ENCODE results near the gene CAPN9. TPM values are rescaled to one million over a fixed set of nuclear protein-coding genes. Genes with fewer than 3 reads are reported as not detected.

Gene CAPN9
- total RNA-seq, 2 donors from 2014 or later: 0.45 to 0.59 TPM

GRCh38 chr1:230707732-230708630 lies 39.2 kb upstream of the CAPN9 start:
- no peak for DNase-seq (ENCODE audit: low spot score)
- intact Hi-C loops (cut with DNase I): no loop called here
- no peak overlapping the region for H3K4me3 ChIP-seq
- no peaks in the 10 kb centered on the region for H3K36me3 ChIP-seq
- no peaks in the 10 kb centered on the region for H3K27me3 ChIP-seq (replicated peaks; ENCODE audit: insufficient read depth)
- TF ChIP-seq POLR2A (IDR thresholded peaks at IDR 0.05) (no peak), CTCF (IDR thresholded peaks at IDR 0.05) (no peak), POLR2AphosphoS5 (IDR thresholded peaks at IDR 0.05) (no peak)
- WGBS: 80% methylated on average over 21 of the region's 22 CpGs
- no peak overlapping the region for H3K27ac ChIP-seq
- no peaks in the 10 kb centered on the region for H3K9me3 ChIP-seq
- H3K4me1 ChIP-seq (replicated peaks): no peaks in the 10 kb centered on the region

GRCh38 chr1:230708631-230709580 lies 38.3 kb upstream of the CAPN9 start:
- Histone ChIP-seq H3K9me3 (no peaks in the 10 kb centered on the region), H3K4me3 (no peak overlapping the region), H3K27me3 (replicated peaks; ENCODE audit: insufficient read depth) (no peaks in the 10 kb centered on the region), H3K4me1 (replicated peaks) (no peaks in the 10 kb centered on the region), H3K27ac (no peak overlapping the region), H3K36me3 (no peaks in the 10 kb centered on the region)
- DNase-seq (ENCODE audit: low spot score): no peak
- 79% methylated on average over 16 of the region's 16 CpGs for WGBS
- intact Hi-C loops (cut with DNase I): no loop called here
- TF ChIP-seq CTCF (IDR thresholded peaks at IDR 0.05) (no peak), POLR2A (IDR thresholded peaks at IDR 0.05) (no peak), POLR2AphosphoS5 (IDR thresholded peaks at IDR 0.05) (no peak)

- no peak overlapping the region for H3K27ac ChIP-seq
- no peak for TF ChIP-seq CTCF (IDR thresholded peaks at IDR 0.05)
- TF ChIP-seq POLR2AphosphoS5 (IDR thresholded peaks at IDR 0.05): no peak
- TF ChIP-seq POLR2A (IDR thresholded peaks at IDR 0.05): no peak
- DNase-seq (ENCODE audit: low spot score): no peak
- no peaks in the 10 kb centered on the region for H3K4me1 ChIP-seq (replicated peaks)
- no peaks in the 10 kb centered on the region for H3K9me3 ChIP-seq
- H3K36me3 ChIP-seq: no peaks in the 10 kb centered on the region
- H3K27me3 ChIP-seq (replicated peaks; ENCODE audit: insufficient read depth): no peaks in the 10 kb centered on the region
- WGBS: 79% methylated on average over 18 of the region's 18 CpGs
- H3K4me3 ChIP-seq: no peak overlapping the region
- intact Hi-C loops (cut with DNase I): no loop called here
Measured at GRCh38 chr1:230709619-230710542, 37.3 kb upstream of the CAPN9 start.

GRCh38 chr1:230710543-230710904 lies 36.7 kb upstream of the CAPN9 start:
- TF ChIP-seq POLR2A (IDR thresholded peaks at IDR 0.05) (no peak), POLR2AphosphoS5 (IDR thresholded peaks at IDR 0.05) (no peak), CTCF (IDR thresholded peaks at IDR 0.05) (no peak)
- WGBS: 89% methylated on average over 8 of the region's 8 CpGs
- Histone ChIP-seq H3K27me3 (replicated peaks; ENCODE audit: insufficient read depth) (no peaks in the 10 kb centered on the region), H3K9me3 (no peaks in the 10 kb centered on the region), H3K36me3 (no peaks in the 10 kb centered on the region), H3K4me3 (no peak overlapping the region), H3K27ac (no peak overlapping the region), H3K4me1 (replicated peaks) (no peaks in the 10 kb centered on the region)
- intact Hi-C loops (cut with DNase I): no loop called here
- DNase-seq (ENCODE audit: low spot score): no peak

Measured in prostate gland (tissue), 2 donors.